Peyer's patch (tissue), 4 donors: ENCODE measurements around the gene GRIA4.

Experiments used
- POLR2A ChIP-seq, 2 donors: fragments of 450-650 bp; IDR thresholded peaks; one replicate each; pipeline ENCODE4 v1.5.1; 2017; ENCODE audit warnings: antibody characterized with exemption in 2 of 2, mild to moderate bottlenecking in 2 of 2, moderate library complexity in 2 of 2
- TF ChIP-seq, protein P1 (sequence below), 6 experiments: fragments of 450-650 bp in 4 of 6; fragments of 200-600 bp in 2 of 6; sonication (generic) in 1 of 6; IDR thresholded peaks; one replicate each; pipeline ENCODE4 v1.5.1; 2017 to 2019; ENCODE audit warnings: antibody characterized with exemption in 6 of 6, mild to moderate bottlenecking in 3 of 6, moderate library complexity in 1 of 6

DNA sequence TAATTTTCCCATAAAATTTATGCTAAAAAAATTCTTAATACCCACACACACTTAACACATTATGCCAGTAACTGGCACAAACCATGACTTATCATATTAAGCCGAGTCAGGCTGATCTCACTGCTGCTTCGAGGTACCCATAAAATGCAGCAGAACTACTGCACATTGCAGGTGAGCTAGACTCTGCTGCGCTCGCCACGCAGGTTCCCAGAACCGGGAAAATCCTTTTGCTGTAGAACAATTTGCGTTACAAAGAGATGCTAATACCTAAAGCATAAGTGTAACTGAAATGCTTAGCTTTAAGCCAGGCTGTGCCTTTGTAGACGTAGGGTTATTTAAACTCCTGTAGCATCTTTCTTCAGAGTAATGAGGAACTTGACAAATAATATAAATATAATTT, 211.9 kb downstream of the GRIA4 start:
- TF ChIP-seq, protein P1, sequence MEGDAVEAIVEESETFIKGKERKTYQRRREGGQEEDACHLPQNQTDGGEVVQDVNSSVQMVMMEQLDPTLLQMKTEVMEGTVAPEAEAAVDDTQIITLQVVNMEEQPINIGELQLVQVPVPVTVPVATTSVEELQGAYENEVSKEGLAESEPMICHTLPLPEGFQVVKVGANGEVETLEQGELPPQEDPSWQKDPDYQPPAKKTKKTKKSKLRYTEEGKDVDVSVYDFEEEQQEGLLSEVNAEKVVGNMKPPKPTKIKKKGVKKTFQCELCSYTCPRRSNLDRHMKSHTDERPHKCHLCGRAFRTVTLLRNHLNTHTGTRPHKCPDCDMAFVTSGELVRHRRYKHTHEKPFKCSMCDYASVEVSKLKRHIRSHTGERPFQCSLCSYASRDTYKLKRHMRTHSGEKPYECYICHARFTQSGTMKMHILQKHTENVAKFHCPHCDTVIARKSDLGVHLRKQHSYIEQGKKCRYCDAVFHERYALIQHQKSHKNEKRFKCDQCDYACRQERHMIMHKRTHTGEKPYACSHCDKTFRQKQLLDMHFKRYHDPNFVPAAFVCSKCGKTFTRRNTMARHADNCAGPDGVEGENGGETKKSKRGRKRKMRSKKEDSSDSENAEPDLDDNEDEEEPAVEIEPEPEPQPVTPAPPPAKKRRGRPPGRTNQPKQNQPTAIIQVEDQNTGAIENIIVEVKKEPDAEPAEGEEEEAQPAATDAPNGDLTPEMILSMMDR (IDR thresholded peaks at IDR 0.05) = no peak
- no peak for TF ChIP-seq POLR2A (IDR thresholded peaks at IDR 0.05)
